NCI-H2107 (cell line): ENCODE measurements around the gene SOX18.

Experiments used
- DNase-seq: peaks from one replicate; lab custom pipeline; 2025; lab: John Stamatoyannopoulos, UW

Gene SOX18

DNA sequence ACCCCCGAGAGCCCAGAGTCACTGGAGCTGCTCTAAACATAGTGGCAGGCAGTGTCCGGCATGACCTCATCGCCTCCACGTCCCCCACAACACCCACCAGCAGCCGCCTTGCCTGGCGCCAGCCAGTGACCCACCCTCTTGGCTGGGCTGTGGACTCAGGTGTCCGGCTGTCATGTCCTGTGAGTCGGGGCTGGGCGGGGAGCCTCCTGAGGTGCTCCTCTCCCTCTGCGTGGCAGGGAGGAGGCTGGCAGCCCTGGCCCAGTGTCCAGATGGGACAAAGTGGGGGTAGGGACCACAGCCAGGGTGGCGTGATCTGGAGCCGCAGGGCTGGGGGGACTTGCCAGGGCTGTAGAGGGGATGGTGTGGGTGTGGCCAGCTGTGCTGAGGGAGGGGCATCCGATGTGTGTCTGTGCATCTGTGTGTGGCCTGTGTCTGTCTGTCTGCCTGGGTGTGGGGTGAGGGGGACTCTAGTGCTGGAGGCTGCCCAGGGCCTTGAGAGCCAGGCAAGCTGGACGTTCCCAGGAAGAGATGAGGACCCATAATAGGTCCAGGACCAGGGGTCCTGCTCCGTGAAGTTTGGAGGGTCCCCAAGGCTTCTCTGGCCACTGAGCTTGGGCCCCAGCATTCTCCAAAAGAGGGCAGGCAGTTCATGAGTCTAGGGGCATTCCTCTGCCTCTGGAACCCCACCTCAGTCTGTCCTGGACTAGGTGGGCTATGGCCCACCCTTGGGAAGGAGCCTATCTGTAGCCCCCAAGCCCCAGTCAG is 2.3 kb upstream of the SOX18 start:
- no peak for DNase-seq

GRCh38 chr20:64051033-64051452 is 1.6 kb upstream of the SOX18 start:
- DNase-seq = no peak

DNA sequence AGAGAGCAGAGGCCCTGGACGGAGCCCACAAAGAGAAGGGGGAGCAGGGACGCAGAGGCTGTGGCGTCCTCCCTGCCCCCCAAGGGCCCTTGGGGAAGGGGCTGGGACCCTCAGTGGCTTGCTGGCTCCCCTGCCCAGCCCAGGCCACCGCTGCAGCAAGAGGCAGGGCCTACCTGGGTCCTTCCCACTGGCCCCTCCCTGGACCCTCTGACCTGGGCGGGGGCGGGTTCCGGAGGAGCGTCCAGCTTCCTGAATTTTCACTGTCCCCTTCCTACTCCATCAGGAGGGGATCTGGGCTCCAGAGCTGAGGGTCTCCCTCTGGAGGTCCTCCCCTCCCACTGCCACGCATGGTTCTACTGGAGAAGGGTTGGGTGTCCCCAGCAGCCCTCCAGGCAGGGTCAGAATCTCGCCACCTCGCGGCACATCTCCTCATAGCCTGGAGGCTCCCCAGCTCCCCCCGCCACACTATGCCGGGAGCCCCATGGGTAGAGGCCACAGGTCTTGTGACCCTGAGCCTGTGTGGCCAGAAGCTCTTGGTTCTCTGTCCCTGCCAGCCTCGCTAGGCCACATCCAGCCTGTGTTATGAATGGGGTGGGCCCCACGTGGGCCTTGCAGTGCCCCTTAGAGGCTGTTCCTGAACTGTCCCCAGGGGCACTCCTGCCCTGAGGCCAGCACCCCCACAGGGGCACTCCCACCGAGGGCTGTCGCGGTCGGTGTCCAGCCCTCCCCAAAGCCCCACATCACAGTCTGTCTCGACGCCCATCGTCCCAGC is 1.0 kb upstream of the SOX18 start:
- DNase-seq = no peak

- DNase-seq = no peak
Measured at GRCh38 chr20:64049878-64050260, 430 bp upstream of the SOX18 start.

DNA sequence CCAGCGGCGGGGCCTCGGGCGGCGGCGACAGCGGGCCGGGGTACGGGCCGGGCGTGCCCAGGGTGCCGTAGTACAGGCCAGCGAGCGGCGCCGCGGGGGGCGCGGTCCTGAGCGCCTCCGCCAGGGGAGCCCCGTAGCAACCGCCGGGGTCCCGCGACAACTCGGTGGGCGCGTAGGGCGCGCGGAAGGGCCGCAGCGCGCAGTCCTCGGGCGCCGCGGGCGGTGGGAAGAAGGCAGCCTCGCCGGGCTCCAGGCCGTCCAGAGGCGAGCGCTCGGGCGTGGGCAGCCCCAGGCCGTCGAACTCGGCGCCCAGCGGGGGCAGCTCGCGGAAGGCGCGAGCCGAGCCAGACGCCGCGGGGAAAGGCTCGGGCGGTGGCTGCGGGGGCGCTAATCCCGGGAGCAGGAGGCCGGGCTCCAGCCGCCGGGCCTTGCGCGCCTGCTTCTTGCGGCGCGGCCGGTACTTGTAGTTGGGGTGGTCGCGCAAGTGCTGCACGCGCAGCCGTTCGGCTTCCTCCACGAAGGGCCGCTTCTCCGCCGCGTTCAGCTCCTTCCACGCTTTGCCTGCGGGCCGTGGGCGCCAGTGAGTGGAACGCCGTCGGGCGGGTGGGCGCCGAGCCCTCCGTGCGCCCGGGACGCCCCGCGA is 916 bp downstream of the SOX18 start:
- DNase-seq = no peak

DNA sequence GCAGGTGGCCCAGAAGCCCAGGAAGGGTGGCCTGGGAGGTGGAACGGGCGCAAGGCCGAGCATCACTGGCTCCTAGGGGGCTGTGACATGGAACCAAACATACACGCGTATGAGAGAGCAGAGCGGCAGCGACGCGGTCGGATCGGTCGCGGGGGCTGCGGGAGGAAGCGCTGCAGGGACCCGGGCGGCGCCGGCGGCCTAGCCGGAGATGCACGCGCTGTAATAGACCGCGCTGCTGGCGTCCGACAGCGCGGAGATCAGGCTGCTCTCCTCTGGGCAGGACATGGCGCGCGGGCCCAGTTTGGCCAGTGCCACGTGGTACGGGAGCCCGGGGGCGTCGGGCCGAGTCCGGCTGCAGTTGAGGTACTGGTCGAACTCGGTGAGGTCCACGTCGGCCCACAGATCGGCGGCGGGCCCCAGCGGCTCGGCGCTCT is 1.5 kb downstream of the SOX18 start:
- no peak for DNase-seq

DNA sequence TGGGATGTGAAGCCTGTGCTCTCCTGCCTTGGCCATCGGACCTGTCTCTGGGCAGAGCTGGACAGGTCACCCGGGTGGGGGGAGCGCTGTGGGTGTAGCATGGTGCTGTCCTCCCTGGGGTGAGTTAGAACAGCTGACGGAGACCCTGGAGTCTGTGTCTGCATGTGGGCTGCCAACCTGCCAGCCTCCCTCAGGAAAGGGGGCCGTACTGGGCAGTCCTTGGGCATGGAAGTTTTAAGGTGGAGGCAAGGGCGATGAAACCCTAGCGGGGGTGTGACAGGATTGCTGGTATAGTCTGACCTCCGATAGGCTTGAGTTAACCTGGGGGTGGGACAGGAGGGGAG is 2.4 kb downstream of the SOX18 start:
- no peak for DNase-seq

GRCh38 chr20:64045346-64046011 is 4.0 kb downstream of the SOX18 start:
- no peak for DNase-seq

DNA sequence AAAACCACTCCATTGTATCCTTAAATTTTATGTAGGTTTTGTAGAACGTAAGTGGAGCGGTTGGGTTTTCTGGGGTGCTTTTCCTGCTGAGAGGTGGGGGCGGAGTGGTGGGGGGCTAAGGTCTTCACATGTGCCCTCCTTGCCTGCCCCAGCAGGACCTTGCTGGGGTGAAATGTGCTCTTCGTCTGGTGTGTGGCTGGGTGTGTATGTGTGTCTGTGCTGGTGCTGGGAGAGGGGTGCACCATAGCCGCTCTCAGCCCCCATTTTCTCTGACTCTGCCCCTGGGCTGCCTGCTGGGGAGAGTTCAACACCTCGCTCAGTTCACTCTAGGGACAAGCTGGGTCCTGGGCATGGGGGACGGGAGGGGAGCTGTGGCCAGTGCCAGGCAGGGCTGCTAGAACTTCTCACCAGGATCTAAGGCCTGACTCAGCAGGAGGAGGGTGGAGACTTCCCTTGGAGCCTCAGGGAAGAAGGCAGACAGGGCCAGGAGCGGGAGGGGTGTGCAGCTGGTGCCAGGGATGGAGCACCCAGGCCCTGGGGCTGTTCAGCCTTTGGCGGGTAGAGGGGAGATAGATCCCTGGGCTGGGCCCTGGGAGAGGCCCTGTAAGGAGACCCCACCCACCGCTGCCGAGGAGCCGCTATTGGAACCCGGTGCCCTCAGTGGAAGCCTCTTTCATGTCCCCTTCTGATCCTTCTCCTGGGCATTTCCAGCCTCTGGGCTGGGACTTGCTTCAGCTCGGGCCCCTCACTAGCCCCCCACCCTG is 4.8 kb downstream of the SOX18 start:
- DNase-seq = no peak

GRCh38 chr20:64043768-64044167 is 5.7 kb downstream of the SOX18 start:
- DNase-seq = no peak

DNA sequence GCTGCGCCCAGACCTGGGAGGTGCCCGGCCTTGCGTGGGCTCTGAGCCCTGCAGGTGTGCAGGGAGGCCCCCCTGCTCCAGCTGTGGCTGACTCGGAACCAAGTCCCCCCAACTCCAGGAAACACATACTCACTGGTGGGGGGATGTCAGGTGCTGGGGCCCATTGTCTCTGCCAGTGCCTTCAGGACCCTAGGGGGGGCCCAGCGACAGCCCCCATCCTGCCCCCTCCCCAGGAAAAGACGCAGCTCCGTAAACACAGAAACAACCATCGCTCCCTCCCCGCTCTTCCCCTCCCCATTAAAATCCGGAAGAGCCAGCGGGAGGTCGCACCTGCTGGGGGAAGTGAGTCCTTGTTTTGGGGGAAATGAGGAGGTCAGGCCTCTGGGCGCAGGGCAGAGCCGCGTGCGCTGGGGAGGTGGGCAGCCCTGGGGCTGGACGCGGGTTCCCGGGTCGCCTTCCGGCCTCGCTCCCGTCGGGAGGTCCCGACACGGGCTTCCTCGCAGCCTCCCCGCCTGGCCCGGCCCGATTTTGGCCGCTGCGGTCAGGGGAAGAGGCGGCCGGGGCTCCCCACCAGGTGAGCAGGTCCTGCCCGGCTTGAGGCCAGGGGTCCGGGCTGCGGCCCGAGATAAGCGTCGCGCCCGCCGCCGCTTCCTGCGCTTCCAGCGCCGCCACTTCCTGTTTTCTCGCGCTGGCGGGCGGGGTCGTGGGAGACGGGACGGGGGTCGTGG is 7.2 kb downstream of the SOX18 start:
- no peak for DNase-seq

GRCh38 chr20:64041781-64042053 is 7.7 kb downstream of the SOX18 start:
- no peak for DNase-seq

DNA sequence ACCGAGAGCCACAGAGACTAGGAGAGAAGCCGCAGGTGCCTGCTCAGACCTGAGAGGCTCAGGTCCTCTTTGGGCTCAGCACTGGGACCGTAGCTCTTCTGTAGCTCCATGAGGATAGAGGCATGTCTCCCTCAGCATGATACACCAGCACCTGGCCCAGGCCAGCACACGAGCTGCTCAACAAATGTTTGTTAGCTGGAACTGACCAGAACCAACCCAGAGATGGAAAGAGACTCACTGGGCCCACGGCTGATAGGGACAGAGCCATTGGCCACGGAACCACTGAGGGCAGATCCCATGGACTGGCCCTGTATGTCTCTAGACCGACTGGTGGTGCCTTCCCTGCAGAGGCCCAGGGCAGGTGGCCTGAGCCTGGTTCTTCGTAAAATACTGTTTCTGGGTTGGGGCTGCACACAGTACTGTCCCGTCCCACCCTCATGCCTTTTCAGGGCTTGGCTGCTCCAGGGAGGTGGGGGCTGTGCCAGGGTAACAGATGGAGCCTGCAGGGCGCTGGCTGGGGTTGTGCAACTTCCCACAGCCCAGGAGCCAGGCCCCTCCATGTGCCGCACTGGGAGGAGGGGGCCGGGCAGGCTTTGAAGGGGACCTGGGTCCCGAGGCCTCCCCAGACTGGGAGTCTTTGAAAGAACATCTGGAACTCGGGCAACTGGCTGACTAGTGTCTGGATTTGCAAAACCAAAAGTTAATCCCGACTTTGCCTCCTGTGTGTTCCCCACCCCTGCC is 8.2 kb downstream of the SOX18 start:
- DNase-seq = no peak

DNA sequence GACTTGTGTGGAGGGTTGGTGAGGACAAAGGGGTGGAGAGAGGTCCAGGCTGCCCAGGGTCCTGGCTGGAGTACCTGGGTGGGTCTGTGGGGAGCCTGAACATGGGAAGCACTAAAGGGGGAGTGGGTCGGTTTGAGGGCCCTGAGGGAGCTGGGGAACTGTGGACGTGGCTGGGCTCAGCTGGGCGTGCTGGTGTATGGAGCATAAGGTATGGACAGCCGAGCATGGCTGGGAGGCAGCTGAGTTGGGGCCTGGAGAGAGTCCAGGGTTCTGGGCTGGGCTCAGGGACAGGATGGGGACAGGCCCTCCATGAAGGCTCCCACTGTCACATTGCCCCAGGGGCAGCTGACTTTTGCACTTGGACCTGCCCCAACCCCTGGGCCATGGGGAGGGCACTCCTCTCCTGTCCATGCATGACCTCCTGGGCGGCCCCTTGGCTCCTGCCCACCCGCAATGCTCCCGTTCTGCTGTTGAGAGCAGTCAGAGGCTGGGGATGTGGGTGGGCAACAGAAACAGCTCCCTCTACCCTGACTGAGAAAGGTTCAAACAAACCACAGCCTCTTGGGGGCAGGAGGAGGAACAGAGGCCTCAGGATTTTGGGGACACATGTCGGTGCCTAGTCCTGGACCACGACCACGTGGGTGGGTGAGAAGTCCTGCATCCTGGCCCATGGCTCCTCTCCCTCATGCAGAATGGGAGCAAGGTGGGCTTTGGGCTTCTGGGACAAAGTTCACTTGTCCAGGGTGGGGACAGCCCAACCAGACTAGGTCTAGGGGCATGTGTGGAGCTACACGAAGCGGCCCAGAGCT is 9.0 kb downstream of the SOX18 start:
- DNase-seq = no peak

GRCh38 chr20:64039293-64040160 is 9.9 kb downstream of the SOX18 start:
- DNase-seq = no peak

- DNase-seq = peak; percentile 68
Measured at GRCh38 chr20:64038565-64039292, 10.7 kb downstream of the SOX18 start.

DNA sequence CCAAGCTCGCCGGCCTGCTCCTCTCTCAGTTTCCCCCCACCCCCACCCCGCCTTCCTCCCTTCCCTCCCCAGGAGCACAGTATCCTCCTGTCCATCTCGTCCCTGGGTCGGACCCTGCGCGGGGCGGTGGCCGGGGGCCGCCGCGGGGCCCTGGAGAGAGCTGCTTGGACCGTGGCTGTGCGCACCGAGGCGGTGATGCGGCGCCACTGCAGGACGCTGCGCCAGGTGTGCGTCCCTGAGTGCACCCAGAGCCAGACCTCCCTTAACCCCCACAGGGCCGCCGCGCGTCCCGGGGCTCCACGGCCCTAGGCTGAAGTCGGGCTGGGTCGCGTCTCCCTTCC is 11.2 kb downstream of the SOX18 start:
- DNase-seq = no peak

DNA sequence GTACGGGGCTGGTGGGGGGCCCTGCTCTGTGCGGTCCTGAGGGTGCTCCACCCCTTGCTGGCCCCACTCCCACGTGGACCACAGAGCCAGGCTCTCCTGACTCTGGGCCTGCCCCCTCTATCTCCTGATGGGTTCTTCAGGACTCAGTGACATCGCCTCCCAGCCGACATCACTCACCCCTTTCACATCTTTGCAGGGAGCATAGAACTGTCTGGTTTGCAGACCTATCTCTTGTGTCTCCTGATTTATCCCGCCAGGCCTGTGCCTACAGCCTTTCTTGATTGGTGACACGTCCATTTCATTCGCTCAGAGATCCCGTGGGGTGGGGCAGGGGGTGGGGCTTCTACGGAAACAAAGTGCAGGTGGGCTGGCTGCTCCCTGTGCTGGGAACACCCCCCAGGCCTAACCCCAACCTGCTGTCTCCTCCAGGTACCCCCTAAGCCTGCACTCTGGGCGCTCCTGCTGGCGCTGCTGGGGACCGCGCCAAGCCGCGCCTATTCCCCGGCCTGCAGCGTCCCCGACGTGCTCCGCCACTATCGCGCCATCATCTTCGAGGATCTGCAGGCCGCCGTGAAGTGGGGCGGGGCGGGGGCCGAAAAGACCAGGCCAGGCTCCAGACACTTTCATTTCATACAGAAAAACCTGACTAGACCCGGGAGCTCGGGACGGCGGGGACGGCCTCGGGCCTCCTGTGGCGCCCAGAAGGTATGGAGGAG is 11.8 kb downstream of the SOX18 start:
- DNase-seq = no peak
